ENCODE results near the gene CPHXL.

Gene CPHXL

DNA sequence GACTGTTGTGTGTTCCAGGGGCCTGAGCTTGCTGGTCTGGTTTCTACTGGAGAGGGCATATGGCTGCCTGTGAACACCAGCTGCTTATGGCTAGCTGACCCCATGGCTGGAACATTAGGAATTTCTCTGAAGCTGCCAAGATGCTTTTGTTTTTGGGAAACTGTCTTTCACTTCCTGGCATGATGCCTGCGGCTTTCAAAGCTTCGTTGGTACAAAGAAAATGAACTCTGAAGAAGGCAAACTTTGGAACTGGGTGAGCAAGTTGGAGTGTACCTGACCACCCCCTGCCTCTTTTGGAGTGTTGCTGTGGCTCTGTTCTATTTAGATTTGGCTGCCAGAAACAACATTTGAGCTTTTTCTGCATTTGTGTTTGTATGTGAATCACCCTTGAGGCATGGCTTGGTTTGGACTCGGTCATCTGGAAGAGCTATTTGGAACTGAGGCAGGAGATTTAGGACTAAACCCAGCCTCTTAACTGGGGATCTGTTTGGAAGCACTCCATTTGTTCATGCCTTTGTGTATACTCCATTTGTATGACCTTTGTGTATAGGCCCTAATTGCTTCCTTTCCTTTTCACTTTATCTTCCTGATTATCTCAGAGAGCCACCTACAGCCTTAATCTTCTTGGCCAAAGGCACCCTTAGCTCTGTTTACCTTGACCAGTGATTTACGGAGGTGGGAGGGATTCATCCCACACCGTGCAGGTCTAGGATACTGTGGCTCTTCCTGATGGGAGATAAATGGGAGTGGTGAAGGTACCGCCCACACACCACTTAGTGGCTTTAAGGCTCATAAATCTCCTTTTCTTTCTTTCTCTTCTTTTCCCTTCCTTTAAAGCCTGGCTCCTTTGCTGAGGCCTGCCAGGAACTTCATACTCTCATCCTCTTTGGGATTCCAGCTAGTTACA, 7.3 kb upstream of the CPHXL start:
- TF ChIP-seq, protein P1, sequence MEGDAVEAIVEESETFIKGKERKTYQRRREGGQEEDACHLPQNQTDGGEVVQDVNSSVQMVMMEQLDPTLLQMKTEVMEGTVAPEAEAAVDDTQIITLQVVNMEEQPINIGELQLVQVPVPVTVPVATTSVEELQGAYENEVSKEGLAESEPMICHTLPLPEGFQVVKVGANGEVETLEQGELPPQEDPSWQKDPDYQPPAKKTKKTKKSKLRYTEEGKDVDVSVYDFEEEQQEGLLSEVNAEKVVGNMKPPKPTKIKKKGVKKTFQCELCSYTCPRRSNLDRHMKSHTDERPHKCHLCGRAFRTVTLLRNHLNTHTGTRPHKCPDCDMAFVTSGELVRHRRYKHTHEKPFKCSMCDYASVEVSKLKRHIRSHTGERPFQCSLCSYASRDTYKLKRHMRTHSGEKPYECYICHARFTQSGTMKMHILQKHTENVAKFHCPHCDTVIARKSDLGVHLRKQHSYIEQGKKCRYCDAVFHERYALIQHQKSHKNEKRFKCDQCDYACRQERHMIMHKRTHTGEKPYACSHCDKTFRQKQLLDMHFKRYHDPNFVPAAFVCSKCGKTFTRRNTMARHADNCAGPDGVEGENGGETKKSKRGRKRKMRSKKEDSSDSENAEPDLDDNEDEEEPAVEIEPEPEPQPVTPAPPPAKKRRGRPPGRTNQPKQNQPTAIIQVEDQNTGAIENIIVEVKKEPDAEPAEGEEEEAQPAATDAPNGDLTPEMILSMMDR (IDR thresholded peaks at IDR 0.05): no peak

DNA sequence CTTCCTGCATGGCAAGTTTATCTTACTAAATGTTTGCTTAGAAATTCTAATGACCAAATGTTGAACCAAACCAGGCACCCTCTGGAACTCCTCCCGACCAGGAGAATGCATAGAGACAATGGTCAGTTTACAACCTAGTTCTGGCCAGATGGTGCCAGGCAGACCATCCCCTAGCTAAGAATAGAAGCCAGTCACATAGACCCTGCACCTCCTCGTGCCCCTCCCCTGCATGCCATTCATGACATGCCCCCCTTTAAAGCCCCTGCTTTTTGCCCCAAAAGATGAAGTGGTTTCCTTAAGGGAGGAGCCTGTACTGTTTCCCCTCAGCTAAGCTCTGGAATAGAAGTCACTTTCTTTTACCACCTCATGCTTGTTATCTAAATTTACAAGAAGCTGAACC, 6.6 kb upstream of the CPHXL start:
- TF ChIP-seq, protein P1 (IDR thresholded peaks at IDR 0.05): no peak

DNA sequence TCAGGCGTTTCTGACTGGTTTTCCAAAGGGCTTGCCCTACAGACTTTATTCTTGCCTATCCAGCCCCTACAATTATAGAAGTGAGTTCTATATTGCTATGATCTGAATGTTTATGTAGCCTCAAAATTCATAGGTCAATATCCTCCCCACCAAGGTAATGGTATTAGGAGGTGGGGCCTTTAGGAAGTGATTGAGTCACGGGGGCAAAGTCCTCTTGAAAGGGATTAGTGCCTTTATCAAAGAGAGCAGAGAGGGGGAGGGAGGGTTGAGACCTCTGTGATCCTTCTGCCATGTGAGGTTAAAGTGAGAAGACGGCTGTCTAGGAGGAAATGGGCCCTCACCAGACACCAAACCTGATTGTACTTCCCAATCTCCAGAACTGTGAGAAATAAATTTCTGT, 931 bp upstream of the CPHXL start:
- TF ChIP-seq, protein P1 (IDR thresholded peaks at IDR 0.05): no peak

DNA sequence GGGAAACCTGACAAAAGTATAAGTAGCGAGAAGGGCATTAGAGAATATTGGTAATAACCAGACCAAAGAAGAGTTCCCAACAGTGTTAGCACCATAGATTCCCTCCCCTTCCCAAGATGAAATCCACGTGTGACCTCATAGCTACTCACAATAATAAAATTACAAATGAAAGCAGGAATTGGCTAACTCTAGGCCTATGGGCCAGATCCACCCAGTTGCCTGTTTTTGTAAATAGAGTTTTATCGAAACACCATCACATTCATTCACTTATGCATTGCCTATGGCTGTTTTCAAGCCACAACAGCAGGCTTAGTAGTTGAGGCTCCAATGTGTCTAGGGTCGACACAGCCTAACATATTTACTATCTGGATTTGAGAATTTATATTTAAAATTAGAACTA, 7.8 kb downstream of the CPHXL start:
- TF ChIP-seq, protein P1 (IDR thresholded peaks at IDR 0.05): no peak

DNA sequence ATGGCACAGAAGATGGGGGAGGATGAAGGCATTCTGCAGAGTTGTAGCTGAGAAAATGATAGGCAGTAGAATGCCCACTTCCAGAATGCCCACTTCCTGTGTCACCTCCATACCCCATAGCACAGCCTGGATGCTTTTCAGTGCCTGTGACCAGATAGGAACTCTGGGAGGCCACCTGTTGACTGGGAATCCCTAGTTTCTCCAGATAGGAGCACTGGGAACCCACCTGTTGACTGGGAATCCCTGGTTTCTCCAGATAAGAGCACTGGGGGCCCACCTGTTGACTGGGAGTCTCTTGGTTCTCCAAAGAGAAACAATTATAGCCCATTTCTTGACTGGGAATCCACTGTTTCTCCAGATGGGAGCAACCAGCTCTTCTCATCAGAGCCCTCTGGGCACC, 11.6 kb downstream of the CPHXL start:
- TF ChIP-seq, protein P1 (IDR thresholded peaks at IDR 0.05): no peak

DNA sequence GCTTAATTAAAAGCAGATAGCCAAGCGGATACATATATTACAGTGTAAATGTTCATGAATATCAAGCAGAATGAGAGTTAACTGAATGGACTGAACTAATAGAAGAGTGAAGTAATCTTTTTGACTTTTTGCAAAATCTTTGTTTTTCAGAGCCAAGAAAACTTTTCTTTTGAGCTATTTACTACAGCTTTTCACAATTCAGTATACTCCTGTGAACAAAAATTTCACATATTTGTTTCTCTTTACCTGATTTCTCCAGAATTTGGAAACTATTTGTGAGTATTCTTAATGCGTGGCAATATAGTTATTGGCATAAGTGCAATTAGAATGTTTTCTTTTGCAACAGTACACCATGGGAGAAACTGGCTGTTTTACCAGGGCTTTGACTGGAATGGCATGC, 15.9 kb downstream of the CPHXL start:
- TF ChIP-seq, protein P1 (IDR thresholded peaks at IDR 0.05): no peak

DNA sequence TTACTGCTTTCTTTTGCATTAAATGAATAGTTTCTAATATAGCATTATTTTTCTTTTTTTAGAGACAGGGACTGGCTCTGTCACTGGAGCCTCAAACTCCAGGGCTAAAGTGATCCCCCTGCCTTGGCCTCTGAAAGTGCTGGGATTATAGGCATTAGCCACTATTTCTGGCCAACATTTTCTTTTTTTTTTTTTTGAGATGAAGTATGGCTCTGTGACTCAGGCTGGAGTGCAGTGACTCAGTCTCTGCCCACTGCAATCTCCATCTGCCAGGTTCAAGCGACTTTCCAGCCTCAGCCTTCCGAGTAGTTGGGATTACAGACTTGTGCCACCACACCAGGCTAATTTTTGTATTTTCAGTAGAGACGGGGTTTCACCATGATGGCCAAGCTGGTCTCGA, 23.0 kb downstream of the CPHXL start:
- TF ChIP-seq, protein P1 (IDR thresholded peaks at IDR 0.05): no peak
